Vagina (tissue), 2 donors: ENCODE measurements around the gene EDN3.

Experiments
- POLR2A ChIP-seq, 2 donors: fragments of 450-650 bp; IDR thresholded peaks; one replicate each; pipeline ENCODE4 v1.6.1; 2017; ENCODE audit warnings: antibody characterized with exemption in 2 of 2, mild to moderate bottlenecking in 2 of 2, moderate library complexity in 2 of 2
- POLR2AphosphoS5 ChIP-seq, 2 donors: sonication (generic); formaldehyde crosslinking; IDR thresholded peaks; one replicate each; pipeline ENCODE4 v1.9.0; 2017; ENCODE audit warnings: antibody characterized with exemption in 2 of 2, mild to moderate bottlenecking in 2 of 2, low read depth in 1 of 2; ENCODE audit not compliant: insufficient read depth in 1 of 2
- TF ChIP-seq, protein P1 (sequence below), 3 experiments: fragments of 450-650 bp in 2 of 3; fragments of 200-600 bp in 1 of 3; sonication (generic) in 1 of 3; IDR thresholded peaks; one replicate each; pipeline ENCODE4 v1.5.1; 2017 to 2019; ENCODE audit warnings: antibody characterized with exemption in 3 of 3, mild to moderate bottlenecking in 2 of 3, moderate library complexity in 2 of 3

DNA sequence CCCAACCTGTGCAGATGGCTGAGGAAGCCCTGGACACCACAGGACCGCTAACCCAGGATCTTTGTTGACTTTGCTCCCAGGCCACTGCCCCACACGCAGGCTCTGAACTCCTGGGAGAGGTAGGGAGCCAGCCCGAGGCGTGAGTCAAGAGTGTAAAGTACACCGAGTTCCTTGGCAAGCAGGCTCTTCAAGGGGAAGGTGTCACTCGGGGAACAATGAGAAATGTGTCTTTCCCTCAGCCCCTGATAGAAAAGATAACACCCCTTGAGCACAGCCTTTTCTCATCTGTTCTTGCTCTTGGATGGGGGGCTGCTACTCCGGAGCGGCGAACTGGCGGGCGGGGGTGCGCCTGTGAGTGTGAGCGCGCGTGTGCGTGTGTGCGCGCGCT lies 472 bp upstream of the EDN3 start:
- TF ChIP-seq, protein P1, sequence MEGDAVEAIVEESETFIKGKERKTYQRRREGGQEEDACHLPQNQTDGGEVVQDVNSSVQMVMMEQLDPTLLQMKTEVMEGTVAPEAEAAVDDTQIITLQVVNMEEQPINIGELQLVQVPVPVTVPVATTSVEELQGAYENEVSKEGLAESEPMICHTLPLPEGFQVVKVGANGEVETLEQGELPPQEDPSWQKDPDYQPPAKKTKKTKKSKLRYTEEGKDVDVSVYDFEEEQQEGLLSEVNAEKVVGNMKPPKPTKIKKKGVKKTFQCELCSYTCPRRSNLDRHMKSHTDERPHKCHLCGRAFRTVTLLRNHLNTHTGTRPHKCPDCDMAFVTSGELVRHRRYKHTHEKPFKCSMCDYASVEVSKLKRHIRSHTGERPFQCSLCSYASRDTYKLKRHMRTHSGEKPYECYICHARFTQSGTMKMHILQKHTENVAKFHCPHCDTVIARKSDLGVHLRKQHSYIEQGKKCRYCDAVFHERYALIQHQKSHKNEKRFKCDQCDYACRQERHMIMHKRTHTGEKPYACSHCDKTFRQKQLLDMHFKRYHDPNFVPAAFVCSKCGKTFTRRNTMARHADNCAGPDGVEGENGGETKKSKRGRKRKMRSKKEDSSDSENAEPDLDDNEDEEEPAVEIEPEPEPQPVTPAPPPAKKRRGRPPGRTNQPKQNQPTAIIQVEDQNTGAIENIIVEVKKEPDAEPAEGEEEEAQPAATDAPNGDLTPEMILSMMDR (IDR thresholded peaks at IDR 0.05) = no peak
- TF ChIP-seq POLR2A (IDR thresholded peaks at IDR 0.05) = no peak
- no peak for TF ChIP-seq POLR2AphosphoS5 (IDR thresholded peaks at IDR 0.05; ENCODE audit: insufficient read depth in 1 of 2, low read depth in 1 of 2)
